Measurements from ENCODE around the gene POLR2M.

- TF ChIP-seq POLR2A (IDR thresholded peaks at IDR 0.05; ENCODE audit: low read depth, low read length) = no peak
- no peak for TF ChIP-seq POLR2AphosphoS5 (IDR thresholded peaks at IDR 0.05; ENCODE audit: low read depth, low read length)
- no peak for TF ChIP-seq TAF1 (IDR thresholded peaks at IDR 0.05; ENCODE audit: borderline replicate concordance, low read depth, low read length)
Observed at GRCh38 chr15:57696146-57696545, 10.4 kb upstream of the POLR2M start.
